Stimulated activated CD4-positive, alpha-beta T cell treated with anti-CD3 and anti-CD28 coated beads, TNF-alpha, amount 100 ng/mL, for 1 hour (primary cell): ENCODE measurements around the gene ARAP1.
"Not testable (repeated sequence)": the region's sequence is repeated elsewhere in the genome, so short reads cannot be mapped to it uniquely, and the experiment has no call there.

Source experiments
- DNase-seq, 3 donors: peaks; one replicate each; pipeline ENCODE4 v3.0.0-alpha.2; 2020; ENCODE audit warnings: low read depth in 3 of 3, low spot score in 1 of 3

The ARAP1 gene

GRCh38 chr11:72752088-72752914, at the start of gene ARAP1:
Gene ARAP1 (minus strand): TSS chr11:72752408. CDS start chr11:72727128, 25,280 bp downstream.
- DNase-seq = peak; percentile 47 to 64 (median 62)

GRCh38 chr11:72799441-72799840, 47.2 kb upstream of the ARAP1 start:
- DNase-seq = no peak

GRCh38 chr11:72798361-72798760, 46.2 kb upstream of the ARAP1 start:
- DNase-seq = no peak

GRCh38 chr11:72793425-72794367, 41.5 kb upstream of the ARAP1 start, which contains the start of gene STARD10:
Gene STARD10 (minus strand): TSS chr11:72794047. CDS start chr11:72781181, 12,866 bp downstream.
- DNase-seq = peak; percentile 86 to 91 (median 90)

GRCh38 chr11:72793076-72793424, 40.8 kb upstream of the ARAP1 start:
- no peak for DNase-seq

- no peak for DNase-seq
Measured at GRCh38 chr11:72792437-72793021, 40.3 kb upstream of the ARAP1 start.

- DNase-seq = not testable (repeated sequence)
Measured at GRCh38 chr11:72791228-72791627, 39.0 kb upstream of the ARAP1 start.

GRCh38 chr11:72789493-72790131, 37.4 kb upstream of the ARAP1 start:
- no peak for DNase-seq

GRCh38 chr11:72788241-72788640, 36.0 kb upstream of the ARAP1 start:
- DNase-seq = no peak

GRCh38 chr11:72787216-72788104, 35.3 kb upstream of the ARAP1 start:
- DNase-seq = no peak

- DNase-seq = no peak
Measured at GRCh38 chr11:72786305-72787215, 34.4 kb upstream of the ARAP1 start.

GRCh38 chr11:72784662-72785061, 32.5 kb upstream of the ARAP1 start:
- DNase-seq = no peak

- DNase-seq = no peak
Measured at GRCh38 chr11:72783144-72783905, 31.1 kb upstream of the ARAP1 start.

GRCh38 chr11:72782081-72782920, 30.1 kb upstream of the ARAP1 start:
- no peak for DNase-seq

- DNase-seq = peak in 2 of 3 donors; percentile 29 to 49
Measured at GRCh38 chr11:72781313-72782080, 29.3 kb upstream of the ARAP1 start.

- DNase-seq = no peak
Measured at GRCh38 chr11:72781063-72781312, 28.8 kb upstream of the ARAP1 start.
